Activated CD8-positive, alpha-beta memory T cell treated with anti-CD3 and anti-CD28 coated beads for 1 hour (primary cell): ENCODE data around the gene NTM.

ENCODE experiments used
- DNase-seq, 2 donors: peaks; one replicate each; pipeline ENCODE4 v3.0.0-alpha.2; 2020; ENCODE audit warnings: low read depth in 1 of 2; ENCODE audit errors: extremely low read depth in 1 of 2

The NTM gene

DNA sequence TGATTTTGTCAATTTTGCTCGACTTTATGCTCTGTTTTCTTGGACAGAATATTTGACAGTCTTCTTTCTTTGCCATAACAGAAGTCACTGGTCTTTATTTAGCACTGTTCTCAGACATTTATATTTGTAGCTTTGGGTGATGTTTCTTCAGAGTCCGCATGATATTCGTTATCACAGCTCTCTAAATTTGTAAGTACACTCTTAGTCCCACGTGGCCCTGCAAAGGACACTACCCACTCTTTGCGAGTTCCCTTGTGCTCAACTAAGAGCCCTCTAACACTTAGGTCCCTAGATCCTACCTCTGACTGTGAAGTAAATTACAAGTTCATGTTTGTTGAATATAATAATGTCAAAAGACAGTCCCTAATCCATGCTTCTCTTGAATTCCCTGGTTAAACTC lies 651.9 kb downstream of the NTM start:
- no peak for DNase-seq

GRCh38 chr11:132022733-132023478 lies 652.5 kb downstream of the NTM start:
- DNase-seq = no peak

- DNase-seq = no peak
Observed at GRCh38 chr11:132024587-132025295, 654.3 kb downstream of the NTM start.

- DNase-seq = no peak
Observed at GRCh38 chr11:132026746-132027145, 656.3 kb downstream of the NTM start.

DNA sequence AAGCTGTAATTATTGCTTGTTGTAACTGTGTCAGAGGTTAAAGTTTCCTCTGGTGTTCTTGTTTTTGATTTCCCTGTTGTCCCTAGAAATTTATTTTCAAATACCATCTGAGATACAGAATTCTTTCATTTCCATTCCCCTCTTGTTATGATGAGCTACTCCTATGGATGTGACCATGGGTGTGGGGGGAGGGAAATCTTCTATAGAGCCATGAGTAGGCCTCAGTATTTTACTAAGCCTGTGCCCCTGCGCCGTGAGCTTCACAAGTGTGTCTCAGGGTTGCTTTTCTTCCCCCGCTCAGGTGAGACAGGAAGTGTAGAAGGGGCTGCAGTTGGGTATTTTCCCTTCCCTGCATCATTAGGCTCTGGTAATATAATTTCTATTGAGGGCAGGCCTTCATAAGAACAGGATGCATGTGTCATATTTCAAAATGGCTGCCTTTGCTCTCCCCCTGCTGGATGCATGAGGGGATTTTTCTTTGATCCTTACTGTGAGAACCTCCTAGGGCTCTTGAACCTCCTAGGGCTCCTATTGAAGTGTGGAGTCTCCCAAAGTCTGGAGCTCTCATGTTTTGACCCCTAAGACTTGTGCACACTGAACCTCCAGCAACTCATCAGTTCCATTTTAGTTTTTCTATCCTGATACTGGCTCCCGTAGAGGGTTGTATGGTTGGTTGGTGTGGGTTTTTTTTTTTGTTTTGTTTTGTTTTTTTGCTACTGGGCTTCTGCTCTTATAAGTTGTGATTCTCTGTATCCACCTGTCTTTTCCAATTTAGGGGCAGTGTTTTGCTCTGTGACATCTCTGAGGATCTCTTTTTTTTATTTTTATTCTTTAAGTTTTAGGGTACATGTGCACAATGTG lies 658.2 kb downstream of the NTM start:
- DNase-seq = no peak

- no peak for DNase-seq
Observed at GRCh38 chr11:132030896-132031295, 660.5 kb downstream of the NTM start.

- DNase-seq = no peak
Observed at GRCh38 chr11:132032555-132032954, 662.1 kb downstream of the NTM start.

DNA sequence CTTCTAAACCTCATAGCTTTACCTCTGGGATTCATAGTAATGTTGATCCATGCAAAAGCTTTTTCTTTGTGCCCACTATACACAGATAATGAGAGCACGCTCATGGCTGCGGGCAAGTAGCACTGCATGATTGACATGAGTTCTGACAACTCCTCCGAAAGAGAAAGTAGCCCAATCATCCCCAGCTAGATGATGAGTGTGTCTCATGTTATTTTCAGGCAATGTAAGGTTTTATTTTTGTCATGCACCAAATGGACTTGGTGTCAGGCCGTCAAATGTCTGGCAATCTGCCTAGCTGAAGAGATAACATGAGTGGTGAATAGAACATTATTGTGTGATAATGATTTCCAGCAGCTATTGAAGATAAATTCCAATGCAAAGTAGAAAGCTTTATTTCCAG lies 662.6 kb downstream of the NTM start:
- DNase-seq = no peak

GRCh38 chr11:132035228-132035627 lies 664.8 kb downstream of the NTM start:
- DNase-seq = no peak

DNA sequence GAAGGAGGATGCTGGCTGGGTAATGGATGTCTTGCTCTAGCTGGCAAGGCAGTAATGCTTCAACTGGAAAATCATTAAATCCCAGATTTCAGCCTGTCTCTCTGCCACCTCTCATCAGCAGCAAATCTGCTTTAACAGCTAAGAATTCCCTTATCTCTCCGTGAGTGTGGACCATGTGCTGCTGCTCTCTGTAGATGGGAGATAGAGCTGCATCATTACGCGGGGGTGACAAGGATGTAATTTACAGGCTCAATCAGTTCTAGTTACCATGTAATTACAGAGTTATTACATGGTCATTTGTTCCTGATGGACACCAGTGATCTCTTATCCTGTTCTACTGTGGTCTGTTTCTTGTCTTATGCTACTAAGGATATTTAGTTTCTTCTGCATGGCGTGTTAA lies 665.4 kb downstream of the NTM start:
- no peak for DNase-seq

- no peak for DNase-seq
Observed at GRCh38 chr11:132036220-132036619, 665.8 kb downstream of the NTM start.

DNA sequence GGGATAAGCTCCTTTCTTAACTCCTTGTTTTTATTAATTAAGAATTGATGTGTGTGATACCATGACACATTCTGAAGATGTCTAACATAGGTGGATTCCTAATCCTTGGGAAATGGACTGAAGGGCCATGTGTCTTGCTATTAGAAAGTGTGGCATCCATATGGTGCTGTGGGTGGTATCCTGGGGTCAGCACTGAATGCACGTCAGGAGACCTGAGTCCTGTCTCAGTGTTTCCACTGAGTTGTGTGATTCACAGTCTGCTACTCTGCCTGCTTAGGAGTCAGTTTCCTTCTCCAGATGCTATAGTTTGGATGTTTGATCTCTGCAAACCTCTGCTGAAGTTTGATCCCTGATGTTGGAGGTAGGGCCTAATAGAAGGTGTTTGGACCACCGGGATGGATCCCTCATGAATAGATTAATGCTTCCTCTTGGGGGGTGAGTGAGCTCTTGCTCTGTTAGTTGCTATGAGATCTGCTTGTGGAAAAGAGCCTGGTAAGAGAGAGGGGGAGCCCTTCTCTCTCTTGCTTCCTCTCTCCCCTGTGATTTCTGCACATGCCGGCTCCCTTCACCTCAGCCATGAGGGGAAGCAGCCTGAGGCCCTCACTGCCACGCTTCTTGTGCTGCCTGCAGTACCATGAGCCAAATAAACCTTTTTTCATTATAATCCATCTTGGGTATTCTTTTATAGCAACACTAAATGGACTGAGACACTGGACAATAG lies 666.5 kb downstream of the NTM start:
- DNase-seq = no peak

- DNase-seq = no peak
Observed at GRCh38 chr11:132037467-132037862, 667.0 kb downstream of the NTM start.

DNA sequence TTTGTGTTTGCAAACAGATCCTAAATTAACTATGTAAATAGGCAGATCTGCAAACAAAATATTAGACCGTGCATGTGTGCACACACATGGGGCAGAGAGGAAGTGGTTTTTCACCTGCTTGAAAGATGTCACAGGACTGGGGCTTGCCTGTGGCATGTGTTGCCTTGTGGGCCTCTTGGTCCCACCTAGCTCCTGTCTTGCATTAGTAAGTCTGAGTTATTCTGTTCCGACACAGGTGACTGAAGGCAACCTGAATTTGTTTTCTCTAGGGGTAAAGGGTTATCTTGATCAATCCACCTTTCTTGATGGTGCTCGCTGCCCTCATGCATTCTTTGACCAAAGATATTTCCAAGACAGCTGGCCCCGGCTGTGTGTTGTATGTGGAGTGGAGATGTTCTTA lies 667.5 kb downstream of the NTM start:
- no peak for DNase-seq

- DNase-seq = no peak
Observed at GRCh38 chr11:132039521-132039920, 669.1 kb downstream of the NTM start.

DNA sequence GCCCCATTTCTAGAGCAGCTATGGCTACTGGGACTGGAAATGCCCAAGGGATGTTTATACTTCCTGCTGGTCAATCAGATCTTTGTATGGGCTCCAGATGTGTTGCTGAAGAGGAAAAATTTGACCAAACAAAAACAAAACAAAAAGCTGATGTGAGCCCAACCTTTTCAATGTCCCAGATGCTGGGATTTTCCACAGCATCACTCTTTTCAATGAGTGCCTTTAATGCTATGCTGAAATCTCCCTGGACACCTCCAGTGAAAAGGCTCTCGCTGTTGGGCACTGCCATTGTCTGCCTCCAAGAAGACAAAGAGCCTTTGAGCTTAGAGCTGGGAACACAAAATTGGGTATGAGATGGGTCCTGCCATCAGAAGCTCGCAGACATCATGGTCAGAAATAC lies 671.9 kb downstream of the NTM start:
- DNase-seq = no peak

GRCh38 chr11:132043714-132044113 lies 673.3 kb downstream of the NTM start:
- DNase-seq = no peak

DNA sequence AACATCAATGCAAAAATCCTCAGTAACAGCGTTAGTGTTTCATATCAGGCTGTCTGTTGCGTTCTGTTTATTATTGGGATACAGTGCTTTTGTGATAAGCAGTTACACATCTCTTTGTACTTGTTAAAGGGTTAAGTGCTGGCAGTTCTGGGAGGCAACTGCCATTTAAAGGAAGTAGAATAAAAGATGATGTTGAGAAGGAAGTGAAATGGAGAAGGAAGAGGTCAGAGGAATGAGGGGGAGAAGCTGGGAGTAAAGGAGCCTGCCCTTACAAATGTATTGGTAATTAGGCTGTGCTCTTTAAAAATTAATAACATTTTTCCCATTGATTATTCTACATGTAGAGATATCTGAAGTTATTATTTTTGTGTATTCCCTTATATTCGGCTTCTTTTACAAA lies 674.7 kb downstream of the NTM start:
- DNase-seq = no peak

GRCh38 chr11:132046288-132046865 lies 676.0 kb downstream of the NTM start:
- no peak for DNase-seq

GRCh38 chr11:132047167-132047566 lies 676.8 kb downstream of the NTM start:
- no peak for DNase-seq

- DNase-seq = no peak
Observed at GRCh38 chr11:132048040-132048439, 677.6 kb downstream of the NTM start.
